H1 (cell line): ENCODE data around the gene KCNMB2. TPM values are rescaled to one million over a fixed set of nuclear protein-coding genes. Genes with fewer than 3 reads are reported as not detected.

ENCODE experiments used
- HDAC2 ChIP-seq, 2 experiments: fragments of 300-600 bp in 1 of 2; sonication (generic) in 1 of 2; IDR thresholded peaks; 2 replicates each; pipeline ENCODE4 v1.6.1; 2011 to 2012; ENCODE audit warnings: low read depth in 2 of 2, low read length in 2 of 2, mild to moderate bottlenecking in 2 of 2, moderate library complexity in 2 of 2, borderline replicate concordance in 1 of 2, inconsistent platforms in 1 of 2
- polyA plus RNA-seq, 7 experiments: library from polyadenylated mRNA; depleted of rRNA in 3 of 7; stranded (reverse) in 5 of 7; unstranded in 2 of 7; fragments of >200 nt in 5 of 7; fragments of 200-250 nt in 2 of 7; gene quantifications; 1 replicate in 5 of 7; 2 replicates in 1 of 7; 4 replicates in 1 of 7; pipeline versions ENCODE4 v1.2.1 to v1.2.3, GENCODE V29; 2011 to 2013; ENCODE audit warnings: missing spikeins in 2 of 7, mixed read lengths in 2 of 7
- total RNA-seq: library from RNA; stranded (reverse); fragmentation: NEBNext Ultra II Directional; extraction: Animal tissue kit (Norgen Biotek cat#: 25700); gene quantifications from 2 replicates; pipeline ENCODE4 v1.2.1, GENCODE V29; 2021

Gene KCNMB2
- total and polyA plus RNA-seq, 2 of the 8 experiments (the other 6 are each of a cell fraction or from before 2014, with no cell fraction given) = not detected

DNA sequence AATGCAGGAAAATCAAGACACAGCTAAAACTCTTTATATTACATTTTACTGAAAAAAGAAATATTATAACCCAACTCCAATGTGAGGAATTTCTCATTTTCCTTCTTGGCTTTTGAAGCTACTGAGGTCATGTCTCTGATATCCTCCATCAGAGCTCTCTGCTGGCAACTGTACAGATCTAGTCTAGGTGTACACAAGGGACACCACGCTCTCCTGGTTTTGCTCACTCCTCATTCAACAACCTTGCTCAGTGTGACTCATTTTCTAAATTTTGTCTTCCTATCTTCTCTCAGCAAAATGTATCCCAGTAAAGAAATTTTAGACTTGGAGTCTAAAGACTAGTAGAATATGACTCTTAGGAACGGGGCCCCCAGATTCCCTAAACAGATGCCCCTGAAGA, 144.3 kb downstream of the KCNMB2 start (continued):
- TF ChIP-seq HDAC2 (IDR thresholded peaks at IDR 0.05; ENCODE audit: borderline replicate concordance in 1 of 2, low read depth in 2 of 2, low read length in 2 of 2) = no peak
- TF ChIP-seq, all 59 proteins: peak for 0
